ENCODE data around the gene PSMC5.

DNA sequence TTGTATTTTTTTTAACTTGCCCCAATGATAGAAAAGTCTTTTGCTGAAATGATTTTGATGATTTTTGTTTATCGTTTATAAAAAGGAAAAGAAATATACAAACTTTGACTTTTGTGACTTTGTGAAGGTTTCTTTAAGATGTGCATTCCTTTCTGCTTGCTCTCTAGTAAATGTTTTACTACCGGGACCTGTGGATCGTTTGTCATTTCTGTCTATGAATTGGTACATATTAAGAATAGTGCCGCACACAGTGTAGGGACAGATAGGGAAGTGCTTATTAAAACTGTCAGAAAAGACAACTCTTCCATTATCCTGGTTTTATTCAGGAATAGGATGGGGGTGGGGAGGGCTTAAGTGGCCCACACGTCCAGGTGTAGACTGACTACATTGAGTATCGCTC, 8.1 kb upstream of the PSMC5 start:
- TF ChIP-seq CTCF (IDR thresholded peaks at IDR 0.05 in 8 of 11, conservative IDR thresholded peaks at IDR 0.05 in 3 of 11) = no peak
- TF ChIP-seq POLR2AphosphoS5 (IDR thresholded peaks at IDR 0.05) = no peak

All from spleen (tissue), 7 donors.